ENCODE measurements around the gene PRSS2.
"Not testable (repeated sequence)": the region's sequence is repeated elsewhere in the genome, so short reads cannot be mapped to it uniquely, and the experiment has no call there.

PRSS2 gene

GRCh38 chr7:142770661-142771352 is at the start of gene PRSS2:
TSS of gene PRSS2 (plus strand) at chr7:142770970. CDS start at chr7:142770983, 13 bp downstream.
- no peak for DNase-seq (ENCODE audit: low read depth)

GRCh38 chr7:142720986-142721385 is 49.8 kb upstream of the PRSS2 start:
- DNase-seq (ENCODE audit: low read depth): no peak

GRCh38 chr7:142722248-142722794 is 48.4 kb upstream of the PRSS2 start:
- no peak for DNase-seq (ENCODE audit: low read depth)

- no peak for DNase-seq (ENCODE audit: low read depth)
These were observed 37.5 kb upstream of the PRSS2 start for GRCh38 chr7:142733271-142733670.

- no peak for DNase-seq (ENCODE audit: low read depth)
These were observed 30.8 kb upstream of the PRSS2 start for GRCh38 chr7:142739923-142740492.

GRCh38 chr7:142740786-142741185 is 30.0 kb upstream of the PRSS2 start:
- DNase-seq (ENCODE audit: low read depth): no peak

GRCh38 chr7:142741932-142742331 is 28.8 kb upstream of the PRSS2 start:
- DNase-seq (ENCODE audit: low read depth): not testable (repeated sequence)

- DNase-seq (ENCODE audit: low read depth): no peak
These were observed 25.6 kb upstream of the PRSS2 start for GRCh38 chr7:142745091-142745635.

- no peak for DNase-seq (ENCODE audit: low read depth)
These were observed 25.0 kb upstream of the PRSS2 start for GRCh38 chr7:142745745-142746144.

GRCh38 chr7:142746264-142746663 is 24.5 kb upstream of the PRSS2 start:
- no peak for DNase-seq (ENCODE audit: low read depth)

GRCh38 chr7:142748410-142748809 is 22.4 kb upstream of the PRSS2 start:
- not testable (repeated sequence) for DNase-seq (ENCODE audit: low read depth)

GRCh38 chr7:142749218-142749993 is 21.4 kb upstream of the PRSS2 start, which contains the start of gene PRSS1:
TSS of gene PRSS1 (plus strand) at chr7:142749472. CDS start at chr7:142749485, 13 bp downstream.
- no peak for DNase-seq (ENCODE audit: low read depth)

GRCh38 chr7:142750321-142750938 is 20.3 kb upstream of the PRSS2 start:
- DNase-seq (ENCODE audit: low read depth): no peak

GRCh38 chr7:142751526-142752175 is 19.1 kb upstream of the PRSS2 start:
- DNase-seq (ENCODE audit: low read depth): not testable (repeated sequence)

- DNase-seq (ENCODE audit: low read depth): no peak
These were observed 18.2 kb upstream of the PRSS2 start for GRCh38 chr7:142752376-142753225.

GRCh38 chr7:142753366-142753765 is 17.4 kb upstream of the PRSS2 start:
- DNase-seq (ENCODE audit: low read depth): no peak

- DNase-seq (ENCODE audit: low read depth): not testable (repeated sequence)
These were observed 16.8 kb upstream of the PRSS2 start for GRCh38 chr7:142753925-142754491.

GRCh38 chr7:142754681-142755575 is 15.8 kb upstream of the PRSS2 start:
- DNase-seq (ENCODE audit: low read depth): no peak

- not testable (repeated sequence) for DNase-seq (ENCODE audit: low read depth)
These were observed 12.5 kb upstream of the PRSS2 start for GRCh38 chr7:142758312-142758711.

Data from stimulated activated CD8-positive, alpha-beta memory T cell treated with anti-CD3 and anti-CD28 coated beads, Interleukin-7, amount 100 ng/mL, for 24 hours (primary cell).